GM21576 (cell line): ENCODE data around the gene ADCY6.

Source experiments
- ATAC-seq: cut with Tn5 transposase; IDR thresholded peaks from one replicate; pipeline ENCODE4 v1.9.1; 2021; ENCODE audit warnings: mild to moderate bottlenecking, moderate library complexity; ENCODE audit not compliant: unreplicated experiment

Gene ADCY6

GRCh38 chr12:48788854-48789775, at the start of gene ADCY6:
Gene ADCY6, minus strand, starts transcription at chr12:48789089. Its CDS starts 5,655 bp downstream, at chr12:48783434.
- ATAC-seq: no peak

GRCh38 chr12:48838048-48838447, 49.2 kb upstream of the ADCY6 start:
- ATAC-seq: no peak

GRCh38 chr12:48832321-48833060, 43.6 kb upstream of the ADCY6 start:
- no peak for ATAC-seq

- ATAC-seq: no peak
These were observed 42.4 kb upstream of the ADCY6 start for GRCh38 chr12:48831257-48831656.

GRCh38 chr12:48828841-48829575, 40.1 kb upstream of the ADCY6 start:
- ATAC-seq: no peak

- ATAC-seq: no peak
These were observed 39.4 kb upstream of the ADCY6 start for GRCh38 chr12:48828293-48828692.

GRCh38 chr12:48827513-48828096, 38.7 kb upstream of the ADCY6 start:
- ATAC-seq: no peak

- no peak for ATAC-seq
These were observed 38.1 kb upstream of the ADCY6 start for GRCh38 chr12:48827026-48827425.

GRCh38 chr12:48826209-48826855, 37.4 kb upstream of the ADCY6 start:
- ATAC-seq: no peak

- no peak for ATAC-seq
These were observed 36.0 kb upstream of the ADCY6 start for GRCh38 chr12:48824905-48825304.

- no peak for ATAC-seq
These were observed 35.2 kb upstream of the ADCY6 start for GRCh38 chr12:48824112-48824511.

GRCh38 chr12:48823281-48823680, 34.4 kb upstream of the ADCY6 start:
- no peak for ATAC-seq

GRCh38 chr12:48822711-48823110, 33.8 kb upstream of the ADCY6 start:
- no peak for ATAC-seq

- ATAC-seq: no peak
These were observed 33.2 kb upstream of the ADCY6 start for GRCh38 chr12:48822139-48822538.

- no peak for ATAC-seq
These were observed 31.3 kb upstream of the ADCY6 start for GRCh38 chr12:48819986-48820725.

- no peak for ATAC-seq
These were observed 30.1 kb upstream of the ADCY6 start for GRCh38 chr12:48818831-48819590.

GRCh38 chr12:48817873-48818830, 29.3 kb upstream of the ADCY6 start, which contains the start of gene CACNB3:
Gene CACNB3, plus strand, starts transcription at chr12:48818496. Its CDS starts 434 bp downstream, at chr12:48818930.
- ATAC-seq: peak; percentile 37
